BLaER1 (cell line): ENCODE data around the gene CTCFL.

ENCODE experiments used
- H3K27ac ChIP-seq: shearing (Covaris generic); formaldehyde crosslinking; 2 replicates; pipeline ENCODE4 v1.8.1; 2022
- H3K27me3 ChIP-seq: shearing (Covaris generic); formaldehyde crosslinking; 2 replicates; pipeline ENCODE4 v1.8.1; 2022
- H3K36me3 ChIP-seq: shearing (Covaris generic); formaldehyde crosslinking; 2 replicates; pipeline ENCODE4 v1.8.1; 2022
- H3K4me1 ChIP-seq: shearing (Covaris generic); formaldehyde crosslinking; 2 replicates; pipeline ENCODE4 v1.8.1; 2022
- H3K4me2 ChIP-seq: shearing (Covaris generic); formaldehyde crosslinking; 2 replicates; pipeline ENCODE4 v1.8.1; 2022
- H3K4me3 ChIP-seq: shearing (Covaris generic); formaldehyde crosslinking; 2 replicates; pipeline ENCODE4 v1.8.1; 2022
- H3K9ac ChIP-seq: shearing (Covaris generic); formaldehyde crosslinking; 2 replicates; pipeline ENCODE4 v1.8.1; 2022
- H3K9me3 ChIP-seq: shearing (Covaris generic); formaldehyde crosslinking; 2 replicates; pipeline ENCODE4 v1.8.1; 2022
- H4K20me1 ChIP-seq: shearing (Covaris generic); formaldehyde crosslinking; 2 replicates; pipeline ENCODE4 v1.8.1; 2022
- Cebpa-rat ChIP-seq: shearing (Covaris generic); IDR thresholded peaks from 2 replicates; pipeline ENCODE4 v1.8.1; 2022

CTCFL gene

GRCh38 chr20:57450419-57450818, 74.5 kb downstream of the CTCFL start:
- peaks cover 69% of the 10 kb centered on the region for H3K4me1 ChIP-seq
- peak overlapping the region; percentile 29 for H3K4me3 ChIP-seq
- H3K27ac ChIP-seq, result peak overlapping the region; percentile 88
- no peaks in the 10 kb centered on the region for H3K36me3 ChIP-seq
- H3K9ac ChIP-seq, result peak overlapping the region; percentile 64
- H3K9me3 ChIP-seq, result no peaks in the 10 kb centered on the region
- H4K20me1 ChIP-seq, result no peaks in the 10 kb centered on the region
- peak overlapping the region; percentile 84 for H3K4me2 ChIP-seq
- no peaks in the 10 kb centered on the region for H3K27me3 ChIP-seq
- TF ChIP-seq Cebpa-rat, result no peak

- no peak for TF ChIP-seq Cebpa-rat
- no peaks in the 10 kb centered on the region for H3K9me3 ChIP-seq
- H3K4me1 ChIP-seq, result peaks cover 67% of the 10 kb centered on the region
- H3K36me3 ChIP-seq, result no peaks in the 10 kb centered on the region
- peak overlapping the region; percentile 88 for H3K27ac ChIP-seq
- H3K27me3 ChIP-seq, result no peaks in the 10 kb centered on the region
- H3K4me3 ChIP-seq, result no peak overlapping the region; the same call in 1 of the 2 replicates
- H3K4me2 ChIP-seq, result peak overlapping the region; percentile 84
- no peaks in the 10 kb centered on the region for H4K20me1 ChIP-seq
- peak overlapping the region; percentile 59 for H3K9ac ChIP-seq
Measured at GRCh38 chr20:57449398-57450354, 75.3 kb downstream of the CTCFL start.

GRCh38 chr20:57448764-57449354, 76.1 kb downstream of the CTCFL start:
- peak overlapping the region; percentile 84; the same call in 1 of the 2 replicates for H3K4me2 ChIP-seq
- H4K20me1 ChIP-seq, result no peaks in the 10 kb centered on the region
- peak overlapping the region; percentile 88 for H3K27ac ChIP-seq
- H3K4me3 ChIP-seq, result no peak overlapping the region
- H3K9ac ChIP-seq, result no peak overlapping the region
- no peaks in the 10 kb centered on the region for H3K27me3 ChIP-seq
- H3K36me3 ChIP-seq, result no peaks in the 10 kb centered on the region
- peaks cover 59% of the 10 kb centered on the region for H3K4me1 ChIP-seq
- no peak for TF ChIP-seq Cebpa-rat
- no peaks in the 10 kb centered on the region for H3K9me3 ChIP-seq
